Measurements from ENCODE around the gene MGRN1. TPM values are rescaled to one million over a fixed set of nuclear protein-coding genes. Genes with fewer than 3 reads are reported as not detected.

MGRN1 gene
- total RNA-seq, 1 experiment from 2014 or later = 54.6 TPM

GRCh38 chr16:4641306-4641687 lies 16.7 kb downstream of the MGRN1 start:
- no peak overlapping the region for H3K4me3 ChIP-seq (ENCODE audit: low read depth, low read length, poor library complexity, severe bottlenecking)
- ChIA-PET POLR2A (ENCODE audit: low non-redundant PET) (no interaction called here), CTCF (no interaction called here)
- BruUV-seq (replicated peaks) = no TSS peak
- no peaks in the 10 kb centered on the region for H3K36me3 ChIP-seq (ENCODE audit: insufficient read depth, low read length, poor library complexity, severe bottlenecking)
- no peak overlapping the region for H3K27ac ChIP-seq (ENCODE audit: low read depth, low read length, poor library complexity, severe bottlenecking)
- H3K4me1 ChIP-seq (ENCODE audit: insufficient read depth, low read length, poor library complexity, severe bottlenecking) = no peaks in the 10 kb centered on the region
- intact Hi-C loops (cut with micrococcal nuclease; ENCODE audit: unreplicated experiment) = no loop called here
- no peaks in the 10 kb centered on the region for H3K9me3 ChIP-seq (ENCODE audit: low read depth, low read length, poor library complexity, severe bottlenecking)
- no peak for DNase-seq (ENCODE audit: low spot score)
- no peaks in the 10 kb centered on the region for H3K27me3 ChIP-seq (replicated peaks; ENCODE audit: insufficient read depth, low read depth, low read length, poor library complexity)
- TF ChIP-seq CTCF (conservative IDR thresholded peaks at IDR 0.05; ENCODE audit: low read depth, low read length) (no peak), EZH2 (IDR thresholded peaks at IDR 0.05; ENCODE audit: borderline replicate concordance, low read depth, low read length, poor library complexity, severe bottlenecking) (no peak)

GRCh38 chr16:4641895-4642294 lies 17.3 kb downstream of the MGRN1 start:
- no peak overlapping the region for H3K4me3 ChIP-seq (ENCODE audit: low read depth, low read length, poor library complexity, severe bottlenecking)
- no peaks in the 10 kb centered on the region for H3K9me3 ChIP-seq (ENCODE audit: low read depth, low read length, poor library complexity, severe bottlenecking)
- TF ChIP-seq CTCF (conservative IDR thresholded peaks at IDR 0.05; ENCODE audit: low read depth, low read length) = no peak
- no peak for TF ChIP-seq EZH2 (IDR thresholded peaks at IDR 0.05; ENCODE audit: borderline replicate concordance, low read depth, low read length, poor library complexity, severe bottlenecking)
- intact Hi-C loops (cut with micrococcal nuclease; ENCODE audit: unreplicated experiment) = no loop called here
- no peak for DNase-seq (ENCODE audit: low spot score)
- ChIA-PET POLR2A (ENCODE audit: low non-redundant PET) (interaction anchor here (0.6 kb wide), 1 partner anchor 109 kb away, joined by 6 read pairs; no protein-coding TSS in a partner anchor), CTCF (no interaction called here)
- no peaks in the 10 kb centered on the region for H3K36me3 ChIP-seq (ENCODE audit: insufficient read depth, low read length, poor library complexity, severe bottlenecking)
- H3K4me1 ChIP-seq (ENCODE audit: insufficient read depth, low read length, poor library complexity, severe bottlenecking) = no peaks in the 10 kb centered on the region
- H3K27ac ChIP-seq (ENCODE audit: low read depth, low read length, poor library complexity, severe bottlenecking) = no peak overlapping the region
- no TSS peak for BruUV-seq (replicated peaks)
- H3K27me3 ChIP-seq (replicated peaks; ENCODE audit: insufficient read depth, low read depth, low read length, poor library complexity) = no peaks in the 10 kb centered on the region

DNA sequence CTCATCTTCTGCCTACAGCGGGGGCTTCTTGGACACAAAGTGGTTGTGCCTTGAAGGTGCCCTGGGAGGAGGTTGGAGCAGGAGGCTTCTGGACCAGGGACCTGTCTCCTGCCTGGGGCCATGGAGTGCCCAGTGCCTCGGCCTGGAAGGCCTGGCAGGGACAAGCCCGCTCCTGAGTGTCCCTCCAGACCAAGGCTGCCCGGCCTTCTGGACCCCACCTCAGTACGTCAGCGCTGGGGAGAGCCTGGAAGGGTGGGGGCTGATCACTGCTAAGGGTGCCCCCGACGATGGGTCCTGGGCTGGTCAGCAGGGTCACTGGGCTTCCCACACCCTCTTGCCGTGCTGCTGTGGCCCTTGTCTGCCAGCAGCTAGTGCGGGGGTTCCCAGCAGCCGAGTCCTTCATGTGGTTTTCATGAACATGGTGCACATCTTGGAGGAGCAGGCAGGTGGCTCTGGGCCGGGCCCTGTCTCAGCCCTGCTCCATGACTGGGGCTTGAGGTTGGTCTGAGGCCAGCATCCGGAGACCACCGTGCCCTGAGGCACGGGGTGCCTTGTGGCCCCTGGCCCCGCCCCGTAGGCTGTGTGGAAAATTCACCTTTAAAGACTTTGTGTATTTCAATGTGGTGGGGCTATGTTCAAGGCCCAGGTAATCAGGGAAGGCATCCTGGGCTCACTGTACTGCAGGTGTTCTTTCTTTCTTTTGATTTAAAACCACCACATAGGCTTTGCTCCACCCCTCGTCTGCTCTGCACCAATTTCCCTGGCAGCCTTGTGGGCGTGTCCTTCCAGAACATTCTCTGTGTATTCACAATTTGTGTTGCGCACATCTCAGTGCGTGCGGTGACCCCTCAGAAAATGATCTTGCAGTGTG lies 22.4 kb downstream of the MGRN1 start:
- no peaks in the 10 kb centered on the region for H3K4me1 ChIP-seq (ENCODE audit: insufficient read depth, low read length, poor library complexity, severe bottlenecking)
- TF ChIP-seq EZH2 (IDR thresholded peaks at IDR 0.05; ENCODE audit: borderline replicate concordance, low read depth, low read length, poor library complexity, severe bottlenecking) = no peak
- TF ChIP-seq CTCF (conservative IDR thresholded peaks at IDR 0.05; ENCODE audit: low read depth, low read length) = no peak
- H3K36me3 ChIP-seq (ENCODE audit: insufficient read depth, low read length, poor library complexity, severe bottlenecking) = peaks cover 5% of the 10 kb centered on the region
- no peaks in the 10 kb centered on the region for H3K9me3 ChIP-seq (ENCODE audit: low read depth, low read length, poor library complexity, severe bottlenecking)
- no TSS peak for BruUV-seq (replicated peaks)
- DNase-seq (ENCODE audit: low spot score) = no peak
- H3K4me3 ChIP-seq (ENCODE audit: low read depth, low read length, poor library complexity, severe bottlenecking) = no peak overlapping the region
- no peak overlapping the region for H3K27ac ChIP-seq (ENCODE audit: low read depth, low read length, poor library complexity, severe bottlenecking)
- CTCF ChIA-PET = no interaction called here
- POLR2A ChIA-PET (ENCODE audit: low non-redundant PET) = no interaction called here
- no peaks in the 10 kb centered on the region for H3K27me3 ChIP-seq (replicated peaks; ENCODE audit: insufficient read depth, low read depth, low read length, poor library complexity)
- intact Hi-C loops (cut with micrococcal nuclease; ENCODE audit: unreplicated experiment) = no loop called here
